Keratinocyte (primary cell): ENCODE measurements around the gene RBMY1D. TPM values are rescaled to one million over a fixed set of nuclear protein-coding genes. Genes with fewer than 3 reads are reported as not detected.
"Not testable (repeated sequence)": the region's sequence is repeated elsewhere in the genome, so short reads cannot be mapped to it uniquely, and the experiment has no call there.

Experiments used
- DNase-seq: peaks from one replicate; pipeline ENCODE4 v3.0.0-alpha.2; 2011; ENCODE audit warnings: low read depth, missing footprints, low spot score
- FAIRE-seq: peaks from 2 replicates; lab custom pipeline; 2011; peaks lifted over from hg19 to GRCh38; lab: Jason Lieb, UNC
- H2AFZ ChIP-seq: 2 replicates; pipeline ENCODE4 v1.6.0; 2012; ENCODE audit warnings: low read length, control low read depth, inconsistent platforms; ENCODE audit not compliant: control insufficient read depth
- H3K27ac ChIP-seq: 2 replicates; pipeline ENCODE4 v1.5.1; 2011; ENCODE audit warnings: low read length; ENCODE audit not compliant: control insufficient read depth, insufficient read depth
- H3K27me3 ChIP-seq: 3 replicates; pipeline ENCODE4 v1.6.0; 2011; ENCODE audit warnings: low read length; ENCODE audit not compliant: control insufficient read depth, insufficient read depth; ENCODE audit errors: extremely low read depth
- H3K36me3 ChIP-seq, 2 experiments: 2 replicates in 1 of 2; 3 replicates in 1 of 2; pipeline ENCODE4 v1.5.1; 2011; ENCODE audit warnings: low read length in 2 of 2, mild to moderate bottlenecking in 1 of 2; ENCODE audit not compliant: control insufficient read depth in 2 of 2, insufficient read depth in 2 of 2; ENCODE audit errors: extremely low read depth in 1 of 2
- H3K4me1 ChIP-seq: 3 replicates; pipeline ENCODE4 v1.5.1; 2011; ENCODE audit warnings: low read length; ENCODE audit not compliant: control insufficient read depth, insufficient read depth; ENCODE audit errors: extremely low read depth
- H3K4me2 ChIP-seq: 3 replicates; pipeline ENCODE4 v1.6.0; 2011; ENCODE audit warnings: low read depth, low read length; ENCODE audit not compliant: control insufficient read depth, insufficient read depth; ENCODE audit errors: extremely low read depth
- H3K4me3 ChIP-seq, 3 experiments: fragments of 200-600 bp in 1 of 3; sonication (generic) in 1 of 3; 2 replicates in 2 of 3; 3 replicates in 1 of 3; pipeline ENCODE4 v1.5.1; 2011 to 2016; ENCODE audit warnings: low read length in 3 of 3, mild to moderate bottlenecking in 3 of 3, control low read depth in 2 of 3, inconsistent platforms in 1 of 3, low read depth in 1 of 3, mixed read lengths in 1 of 3, mixed run types in 1 of 3, moderate library complexity in 1 of 3; ENCODE audit not compliant: control insufficient read depth in 2 of 3, insufficient read depth in 2 of 3; ENCODE audit errors: extremely low read depth in 1 of 3
- H3K79me2 ChIP-seq: 2 replicates; pipeline ENCODE4 v1.6.0; 2012; ENCODE audit warnings: low read length; ENCODE audit not compliant: control insufficient read depth, insufficient read depth
- H3K9ac ChIP-seq: 3 replicates; pipeline ENCODE4 v1.6.0; 2011; ENCODE audit warnings: low read length; ENCODE audit not compliant: control insufficient read depth, insufficient read depth; ENCODE audit errors: extremely low read depth
- H3K9me1 ChIP-seq: 3 replicates; pipeline ENCODE4 v1.6.0; 2011; ENCODE audit warnings: low read length; ENCODE audit not compliant: control insufficient read depth, insufficient read depth; ENCODE audit errors: extremely low read depth
- H3K9me3 ChIP-seq: 2 replicates; pipeline ENCODE4 v1.5.1; 2012; ENCODE audit warnings: low read depth, low read length; ENCODE audit not compliant: control insufficient read depth
- H4K20me1 ChIP-seq: 3 replicates; pipeline ENCODE4 v1.6.0; 2011; ENCODE audit warnings: low read length; ENCODE audit not compliant: control insufficient read depth, insufficient read depth; ENCODE audit errors: extremely low read depth
- dilution Hi-C: fragments of 300-500 bp; cut with MboI; formaldehyde crosslinking; loops from one replicate; pipeline ENCODE4 v1.7.0; 2020; ENCODE audit warnings: low sequenced_read_pairs; ENCODE audit not compliant: extremely low pct_ligation_motif_present
- polyA minus RNA-seq, 3 experiments: library from RNA; depleted of rRNA, polyadenylated mRNA; stranded (reverse); fragments of >200 nt; gene quantifications; 1 replicate in 1 of 3; 2 replicates in 1 of 3; 3 replicates in 1 of 3; pipeline ENCODE4 v1.2.3, GENCODE V29; 2011
- polyA plus RNA-seq, 5 experiments: library from polyadenylated mRNA; depleted of rRNA in 3 of 5; stranded (reverse) in 3 of 5; stranded (forward) in 1 of 5; unstranded in 1 of 5; fragments of >200 nt; gene quantifications; 1 replicate in 1 of 5; 2 replicates in 3 of 5; 3 replicates in 1 of 5; pipeline versions ENCODE4 v1.2.1 to v1.2.3, GENCODE V29; 2011 to 2012; ENCODE audit warnings: missing spikeins in 2 of 5, low read depth in 1 of 5, low replicate concordance in 1 of 5

The RBMY1D gene
- polyA plus RNA-seq = not detected in 3 replicates
- not detected for polyA plus RNA-seq (2011; ENCODE audit: low read depth)
- not detected in 2 replicates for polyA plus RNA-seq (2011; cell fraction: cytosol; rRNA removed)
- polyA plus RNA-seq (2011; cell fraction: nucleus; rRNA removed) = not detected in 2 replicates
- not detected in 2 replicates for polyA plus RNA-seq (2012; ENCODE audit: low replicate concordance)
- not detected in 3 replicates for polyA minus RNA-seq
- polyA minus RNA-seq (2011; cell fraction: cytosol; rRNA and poly(A)+ RNA removed) = not detected
- polyA minus RNA-seq (2011; cell fraction: nucleus; rRNA and poly(A)+ RNA removed) = not detected in 2 replicates

- H2AFZ ChIP-seq, FAIRE-seq, H3K9ac ChIP-seq, H4K20me1 ChIP-seq, H3K27ac ChIP-seq, H3K4me3 ChIP-seq, H3K4me1 ChIP-seq, H3K9me1 ChIP-seq, H3K9me3 ChIP-seq, H3K4me2 ChIP-seq, dilution Hi-C loops, H3K79me2 ChIP-seq, DNase-seq, H3K36me3 ChIP-seq, H3K27me3 ChIP-seq: not testable (repeated sequence)
Observed at GRCh38 chrY:21894426-21894825, at the start of gene RBMY1D. RBMY1D (minus strand) TSS chrY:21894526; CDS start chrY:21892513, 2,013 bp downstream.

GRCh38 chrY:21917932-21918331 is 23.6 kb upstream of the RBMY1D start, which contains the start of gene RBMY1E:
RBMY1E (minus strand) TSS chrY:21918032; CDS start chrY:21916054, 1,978 bp downstream.
- H3K79me2 ChIP-seq, H3K4me2 ChIP-seq, H3K9ac ChIP-seq, H3K9me3 ChIP-seq, H3K27ac ChIP-seq, FAIRE-seq, H3K27me3 ChIP-seq, H2AFZ ChIP-seq, H3K4me1 ChIP-seq, H4K20me1 ChIP-seq, H3K4me3 ChIP-seq, H3K9me1 ChIP-seq, H3K36me3 ChIP-seq, dilution Hi-C loops, DNase-seq: not testable (repeated sequence)

DNA sequence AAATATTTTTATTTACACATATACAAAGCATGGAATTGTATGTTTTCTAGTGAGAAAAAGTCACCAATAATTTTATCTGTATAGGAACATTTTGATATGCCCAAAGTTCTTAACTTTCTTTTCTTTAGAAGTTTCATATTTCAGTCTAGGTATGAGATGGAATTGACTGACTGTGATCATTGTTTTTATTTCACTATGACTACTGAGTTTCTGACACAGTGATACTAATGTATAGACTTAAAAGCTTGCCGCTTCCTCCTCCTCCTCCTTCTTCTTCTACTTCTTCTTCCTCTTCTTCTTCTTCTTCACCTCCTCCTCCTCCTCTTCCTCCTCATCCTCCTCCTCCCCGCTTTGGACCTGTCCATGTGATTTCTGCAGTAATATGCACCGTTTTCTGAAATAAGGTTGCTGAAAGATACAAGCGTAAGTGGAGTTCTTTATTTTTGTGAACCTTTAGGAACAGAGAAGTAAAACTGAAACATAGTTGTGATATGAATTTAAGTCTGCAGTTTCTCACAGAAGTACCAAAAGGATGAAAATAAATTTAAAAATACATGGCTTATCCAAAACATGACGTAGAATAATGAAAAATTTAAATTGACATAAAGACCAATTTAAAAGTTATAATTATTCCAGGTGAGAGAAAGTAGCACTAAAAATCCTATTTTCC is 24.8 kb downstream of the RBMY1D start:
- DNase-seq, FAIRE-seq, dilution Hi-C loops: not testable (repeated sequence)

More for the DNA sequence above, 24.8 kb downstream of the RBMY1D start:
- H3K36me3 ChIP-seq, H4K20me1 ChIP-seq, H3K4me3 ChIP-seq, H3K4me1 ChIP-seq, H2AFZ ChIP-seq, H3K27me3 ChIP-seq, H3K9ac ChIP-seq, H3K9me3 ChIP-seq, H3K4me2 ChIP-seq, H3K9me1 ChIP-seq, H3K27ac ChIP-seq, H3K79me2 ChIP-seq: not testable (repeated sequence)
